ENCODE data around the gene DCAKD.
"Not testable (repeated sequence)": the region's sequence is repeated elsewhere in the genome, so short reads cannot be mapped to it uniquely, and the experiment has no call there.

The DCAKD gene

GRCh38 chr17:45063198-45063597, 11.8 kb upstream of the DCAKD start:
- no peak for DNase-seq

GRCh38 chr17:45061606-45062205, 10.3 kb upstream of the DCAKD start:
- no peak for DNase-seq

GRCh38 chr17:45060797-45061605, 9.6 kb upstream of the DCAKD start, which contains the start of gene NMT1:
NMT1 (plus strand) TSS chr17:45061317; CDS start chr17:45061330, 13 bp downstream.
- DNase-seq: peak; percentile 98

- no peak for DNase-seq
Measured at GRCh38 chr17:45060382-45060796, 9.0 kb upstream of the DCAKD start.

- peak; percentile 27 for DNase-seq
Measured at GRCh38 chr17:45052052-45052772, 780 bp upstream of the DCAKD start.

- not testable (repeated sequence) for DNase-seq
Measured at GRCh38 chr17:45051720-45052051, 254 bp upstream of the DCAKD start.

GRCh38 chr17:45050481-45051059, 862 bp downstream of the DCAKD start:
- DNase-seq: no peak

- no peak for DNase-seq
Measured at GRCh38 chr17:45048795-45049563, 2.5 kb downstream of the DCAKD start.

- DNase-seq: no peak
Measured at GRCh38 chr17:45046537-45047125, 4.8 kb downstream of the DCAKD start.

- DNase-seq: no peak
Measured at GRCh38 chr17:45043813-45044540, 7.5 kb downstream of the DCAKD start.

GRCh38 chr17:45042346-45043120, 8.9 kb downstream of the DCAKD start:
- DNase-seq: no peak

GRCh38 chr17:45040459-45040858, 11.0 kb downstream of the DCAKD start:
- DNase-seq: no peak

GRCh38 chr17:45038728-45039634, 12.5 kb downstream of the DCAKD start:
- DNase-seq: no peak

- DNase-seq: no peak
Measured at GRCh38 chr17:45036691-45037090, 14.7 kb downstream of the DCAKD start.

GRCh38 chr17:45035848-45036247, 15.6 kb downstream of the DCAKD start:
- DNase-seq: no peak

- no peak for DNase-seq
Measured at GRCh38 chr17:45034599-45034998, 16.8 kb downstream of the DCAKD start.

- no peak for DNase-seq
Measured at GRCh38 chr17:45032174-45032541, 19.3 kb downstream of the DCAKD start.

GRCh38 chr17:45031231-45032173, 19.9 kb downstream of the DCAKD start:
- DNase-seq: no peak

- DNase-seq: no peak
Measured at GRCh38 chr17:45030733-45031132, 20.7 kb downstream of the DCAKD start.
